ENCODE measurements around the gene FAM200C. TPM values are rescaled to one million over a fixed set of nuclear protein-coding genes. Genes with fewer than 3 reads are reported as not detected.

FAM200C gene
- total RNA-seq, 1 experiment from 2014 or later, result 10.5 TPM

GRCh38 chr5:160390787-160391696 lies 8.8 kb downstream of the FAM200C start:
- Histone ChIP-seq H3K4me3 (no peak overlapping the region), H4K20me1 (ENCODE audit: insufficient read depth) (no peaks in the 10 kb centered on the region), H3K9me3 (ENCODE audit: insufficient read depth, low read depth) (no peaks in the 10 kb centered on the region; the same call in 1 of the 2 replicates), H3K27me3 (ENCODE audit: insufficient read depth, low read depth) (no peaks in the 10 kb centered on the region), H3F3A (ENCODE audit: insufficient read depth, low read depth) (no peaks in the 10 kb centered on the region), H3K27ac (no peak overlapping the region), H3K4me1 (replicated peaks; ENCODE audit: insufficient read depth) (no peaks in the 10 kb centered on the region), H3K79me2 (ENCODE audit: low read depth) (no peaks in the 10 kb centered on the region), H3K4me2 (no peak overlapping the region), H2AFZ (no peak overlapping the region), H3K36me3 (ENCODE audit: low read depth) (no peaks in the 10 kb centered on the region), H3K9me2 (ENCODE audit: insufficient read depth) (no peaks in the 10 kb centered on the region)
- no peak for DNase-seq
- intact Hi-C loops (cut with micrococcal nuclease; ENCODE audit: unreplicated experiment), result loop anchor here (1.0 to 10.0 kb wide), 6 partner anchors 46 to 1106 kb away; no protein-coding TSS in a partner anchor
- POLR2A ChIA-PET (ENCODE audit: unreplicated experiment), result interaction anchor here (0.7 kb wide), 1 partner anchor 75 kb away, joined by 4 read pairs; no protein-coding TSS in a partner anchor
- no TSS peak for BruUV-seq (replicated peaks)
- CTCF ChIA-PET, result interaction anchor here (0.5 to 1.3 kb wide), 7 partner anchors 14 to 381 kb away, joined by 3 to 11 read pairs (median 3); no protein-coding TSS in a partner anchor
- no peak for TF ChIP-seq EZH2 (IDR thresholded peaks at IDR 0.05; ENCODE audit: low read depth)
- peak; percentile 74 for TF ChIP-seq CTCF (conservative IDR thresholded peaks at IDR 0.05)

GRCh38 chr5:160387445-160387844 lies 12.4 kb downstream of the FAM200C start:
- Histone ChIP-seq H3K9me2 (ENCODE audit: insufficient read depth) (no peaks in the 10 kb centered on the region), H3K4me1 (replicated peaks; ENCODE audit: insufficient read depth) (no peaks in the 10 kb centered on the region), H3K36me3 (ENCODE audit: low read depth) (no peaks in the 10 kb centered on the region), H2AFZ (no peak overlapping the region), H3K79me2 (ENCODE audit: low read depth) (no peaks in the 10 kb centered on the region), H3K27me3 (ENCODE audit: insufficient read depth, low read depth) (no peaks in the 10 kb centered on the region), H3K27ac (no peak overlapping the region), H4K20me1 (ENCODE audit: insufficient read depth) (no peaks in the 10 kb centered on the region), H3F3A (ENCODE audit: insufficient read depth, low read depth) (no peaks in the 10 kb centered on the region), H3K4me2 (no peak overlapping the region), H3K4me3 (no peak overlapping the region), H3K9me3 (ENCODE audit: insufficient read depth, low read depth) (no peaks in the 10 kb centered on the region; the same call in 1 of the 2 replicates)
- no TSS peak for BruUV-seq (replicated peaks)
- intact Hi-C loops (cut with micrococcal nuclease; ENCODE audit: unreplicated experiment), result no loop called here
- ChIA-PET POLR2A (ENCODE audit: unreplicated experiment) (no interaction called here), CTCF (interaction anchor here (0.7 kb wide), 1 partner anchor 422 kb away, joined by 3 read pairs; no protein-coding TSS in a partner anchor)
- TF ChIP-seq EZH2 (IDR thresholded peaks at IDR 0.05; ENCODE audit: low read depth) (no peak), CTCF (conservative IDR thresholded peaks at IDR 0.05) (no peak)
- DNase-seq, result no peak

DNA sequence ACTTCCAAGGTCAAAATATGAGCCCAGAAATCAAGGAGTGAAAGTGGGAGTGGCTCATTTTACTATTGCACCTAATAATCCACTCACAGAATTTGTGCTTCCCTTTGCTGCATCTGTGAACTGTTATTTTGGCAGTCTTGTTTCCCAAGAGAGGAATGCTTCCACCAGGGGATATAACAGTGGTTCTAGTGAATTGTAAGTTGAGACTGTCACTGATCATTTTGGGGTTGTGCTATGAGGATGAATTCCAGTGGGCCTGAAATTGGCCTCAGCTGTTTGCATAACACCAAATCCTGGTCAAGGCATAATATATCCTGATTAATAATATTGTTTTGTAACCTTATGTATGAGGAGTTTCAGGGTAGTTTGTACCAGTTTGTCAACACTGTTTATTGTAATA lies 14.4 kb downstream of the FAM200C start:
- CTCF ChIA-PET, result no interaction called here
- POLR2A ChIA-PET (ENCODE audit: unreplicated experiment), result no interaction called here
- no peaks in the 10 kb centered on the region for H3K27me3 ChIP-seq (ENCODE audit: insufficient read depth, low read depth)
- H3K9me3 ChIP-seq (ENCODE audit: insufficient read depth, low read depth), result no peaks in the 10 kb centered on the region; the same call in 1 of the 2 replicates
- no peak overlapping the region for H3K27ac ChIP-seq
- H3K4me2 ChIP-seq, result no peak overlapping the region
- H3K4me3 ChIP-seq, result no peak overlapping the region
- H3F3A ChIP-seq (ENCODE audit: insufficient read depth, low read depth), result no peaks in the 10 kb centered on the region
- no peaks in the 10 kb centered on the region for H3K4me1 ChIP-seq (replicated peaks; ENCODE audit: insufficient read depth)
- no peaks in the 10 kb centered on the region for H3K9me2 ChIP-seq (ENCODE audit: insufficient read depth)
- no TSS peak for BruUV-seq (replicated peaks)
- no peaks in the 10 kb centered on the region for H3K79me2 ChIP-seq (ENCODE audit: low read depth)
- no peaks in the 10 kb centered on the region for H3K36me3 ChIP-seq (ENCODE audit: low read depth)
- H4K20me1 ChIP-seq (ENCODE audit: insufficient read depth), result no peaks in the 10 kb centered on the region
- H2AFZ ChIP-seq, result no peak overlapping the region
- intact Hi-C loops (cut with micrococcal nuclease; ENCODE audit: unreplicated experiment), result no loop called here
- no peak for TF ChIP-seq EZH2 (IDR thresholded peaks at IDR 0.05; ENCODE audit: low read depth)
- TF ChIP-seq CTCF (conservative IDR thresholded peaks at IDR 0.05), result no peak
- DNase-seq, result no peak

All from PC-9 (cell line).